CD8-positive, alpha-beta memory T cell (primary cell): ENCODE results near the gene PIBF1. TPM values are rescaled to one million over a fixed set of nuclear protein-coding genes. Genes with fewer than 3 reads are reported as not detected.
"Not testable (repeated sequence)": the region's sequence is repeated elsewhere in the genome, so short reads cannot be mapped to it uniquely, and the experiment has no call there.

Experiments
- CTCF ChIA-PET: fragments of 350-600 bp; sonication (Branson Sonifier 250); formaldehyde crosslinking; loops from one replicate; lab custom pipeline; 2021; ENCODE audit warnings: antibody characterized with exemption; lab: Charles Lee
- POLR2A ChIA-PET: fragments of 350-600 bp; sonication (Branson Sonifier 250); formaldehyde crosslinking; loops from one replicate; lab custom pipeline; 2021; ENCODE audit warnings: antibody characterized with exemption; lab: Charles Lee
- DNase-seq, 5 donors: peaks; one replicate each; pipeline versions ENCODE4 v3.0.0 to v3.0.0-alpha.2; 2020 to 2022; ENCODE audit warnings: mixed read lengths in 1 of 5
- H3K27ac ChIP-seq: one replicate; pipeline ENCODE4 v1.7.0; 2013; ENCODE audit warnings: low read depth, mild to moderate bottlenecking, low read length, moderate library complexity
- H3K27me3 ChIP-seq: 2 replicates; pipeline ENCODE4 v1.7.0; 2013; ENCODE audit warnings: low read length, mild to moderate bottlenecking; ENCODE audit not compliant: insufficient read depth, poor library complexity, severe bottlenecking
- H3K36me3 ChIP-seq: 2 replicates; pipeline ENCODE4 v1.7.0; 2013; ENCODE audit warnings: mild to moderate bottlenecking, low read length, moderate library complexity; ENCODE audit not compliant: insufficient read depth
- H3K4me1 ChIP-seq: 2 replicates; pipeline ENCODE4 v1.7.0; 2013; ENCODE audit warnings: mild to moderate bottlenecking, low read length, moderate library complexity; ENCODE audit not compliant: insufficient read depth
- H3K4me3 ChIP-seq: 2 replicates; pipeline ENCODE4 v1.7.0; 2013; ENCODE audit warnings: mild to moderate bottlenecking, low read length
- H3K9me3 ChIP-seq: 2 replicates; pipeline ENCODE4 v1.7.0; 2013; ENCODE audit warnings: mild to moderate bottlenecking, low read length
- H3K27ac Mint-ChIP-seq, 8 donors: one replicate each; pipeline ENCODE4 v1.8.0; 2020 to 2021; ENCODE audit warnings: mixed read lengths in 8 of 8, mild to moderate bottlenecking in 6 of 8, inconsistent platforms in 3 of 8, moderate library complexity in 3 of 8
- H3K27me3 Mint-ChIP-seq, 2 donors: one replicate each; pipeline ENCODE4 v1.8.0; 2020 to 2021; ENCODE audit warnings: mixed read lengths in 2 of 2, mild to moderate bottlenecking in 1 of 2, moderate library complexity in 1 of 2
- H3K36me3 Mint-ChIP-seq, 3 donors: one replicate each; pipeline ENCODE4 v1.8.0; 2020 to 2021; ENCODE audit warnings: mixed read lengths in 3 of 3, inconsistent platforms in 1 of 3, mild to moderate bottlenecking in 1 of 3
- H3K4me1 Mint-ChIP-seq, 3 donors: one replicate each; pipeline ENCODE4 v1.8.0; 2020 to 2021; ENCODE audit warnings: mixed read lengths in 3 of 3, inconsistent platforms in 1 of 3, mild to moderate bottlenecking in 1 of 3
- H3K4me3 Mint-ChIP-seq, 7 donors: one replicate each; pipeline ENCODE4 v1.8.0; 2020 to 2021; ENCODE audit warnings: mixed read lengths in 7 of 7, mild to moderate bottlenecking in 6 of 7, moderate library complexity in 4 of 7, inconsistent platforms in 2 of 7
- H3K9me3 Mint-ChIP-seq, 5 donors: one replicate each; pipeline ENCODE4 v1.8.0; 2020 to 2022; ENCODE audit warnings: mixed read lengths in 5 of 5, mild to moderate bottlenecking in 3 of 5, moderate library complexity in 2 of 5, inconsistent platforms in 1 of 5
- polyA plus RNA-seq: library from polyadenylated mRNA; unstranded; fragments of 300-500 nt; fragmentation: Illumina TruSeq; gene quantifications from one replicate; pipeline ENCODE4 v1.2.3, GENCODE V29; 2021
- total RNA-seq, 2 experiments: library from RNA; stranded (reverse); gene quantifications; one replicate each; pipeline ENCODE4 v1.2.3, GENCODE V29; 2021

Gene PIBF1
- total and polyA plus RNA-seq, 3 experiments from 2014 or later: 17.7 to 21.7 (median 20.2) TPM

DNA sequence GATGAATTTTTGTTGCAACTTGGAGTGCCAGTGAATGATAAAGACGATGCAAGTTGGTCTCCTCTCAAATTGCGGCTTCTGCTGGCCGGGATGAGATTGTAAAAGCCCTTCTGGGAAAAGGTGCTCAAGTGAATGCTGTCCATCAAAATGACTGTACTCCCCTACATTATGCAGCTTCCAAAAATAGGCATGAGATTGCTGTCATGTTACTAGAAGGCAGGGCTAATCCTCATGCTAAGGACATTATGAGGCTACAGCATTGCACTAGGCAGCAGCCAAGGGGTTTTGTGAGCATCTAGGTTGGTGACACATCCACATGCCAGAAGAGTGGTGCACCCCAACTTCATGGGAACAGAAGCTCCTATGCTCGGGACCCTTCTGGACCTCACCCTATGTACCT is 254.6 kb downstream of the PIBF1 start:
- Mint-ChIP-seq H3K36me3 (peaks cover 0 to 3% (median 0%) of the 10 kb centered on the region in 3 donors), H3K27me3 (peaks cover 0 to 5% of the 10 kb centered on the region in 2 donors), H3K4me3 (no peak overlapping the region), H3K9me3 (no peaks in the 10 kb centered on the region), H3K27ac (no peak overlapping the region), H3K4me1 (no peaks in the 10 kb centered on the region)
- Histone ChIP-seq H3K4me1 (no peaks in the 10 kb centered on the region), H3K9me3 (no peaks in the 10 kb centered on the region), H3K4me3 (no peak overlapping the region), H3K27me3 (no peaks in the 10 kb centered on the region), H3K36me3 (no peaks in the 10 kb centered on the region), H3K27ac (no peak overlapping the region)
- CTCF ChIA-PET: no interaction called here
- POLR2A ChIA-PET: no interaction called here
- no peak for DNase-seq

DNA sequence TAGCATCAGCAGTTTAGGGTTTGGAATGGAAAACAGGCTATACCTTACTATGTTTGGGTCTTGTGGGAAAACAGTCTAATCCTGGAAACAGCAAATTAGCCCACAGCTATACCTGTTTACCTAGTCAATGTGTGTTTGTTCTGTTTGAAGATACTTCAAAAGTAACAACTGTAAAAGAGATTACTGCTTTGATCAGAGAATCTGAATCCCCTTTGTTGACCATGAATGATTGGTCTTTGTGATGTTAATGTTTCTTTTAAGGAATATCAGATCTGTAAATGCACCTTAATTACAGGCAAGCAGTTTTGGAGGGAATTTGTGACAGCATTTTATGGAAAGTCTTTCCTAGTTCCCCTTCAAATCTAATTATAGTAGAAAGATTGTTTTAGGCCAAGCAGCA is 256.1 kb downstream of the PIBF1 start:
- H3K27ac ChIP-seq: no peak overlapping the region
- H3K27me3 Mint-ChIP-seq: peaks cover 0 to 5% of the 10 kb centered on the region in 2 donors
- H3K36me3 ChIP-seq: no peaks in the 10 kb centered on the region
- H3K36me3 Mint-ChIP-seq: no peaks in the 10 kb centered on the region
- no peaks in the 10 kb centered on the region for H3K27me3 ChIP-seq
- H3K4me1 ChIP-seq: no peaks in the 10 kb centered on the region
- no peak overlapping the region for H3K4me3 ChIP-seq
- CTCF ChIA-PET: no interaction called here
- H3K9me3 Mint-ChIP-seq: no peaks in the 10 kb centered on the region
- no peak overlapping the region for H3K27ac Mint-ChIP-seq
- no peaks in the 10 kb centered on the region for H3K9me3 ChIP-seq
- DNase-seq: no peak
- POLR2A ChIA-PET: no interaction called here
- H3K4me3 Mint-ChIP-seq: no peak overlapping the region
- no peaks in the 10 kb centered on the region for H3K4me1 Mint-ChIP-seq

DNA sequence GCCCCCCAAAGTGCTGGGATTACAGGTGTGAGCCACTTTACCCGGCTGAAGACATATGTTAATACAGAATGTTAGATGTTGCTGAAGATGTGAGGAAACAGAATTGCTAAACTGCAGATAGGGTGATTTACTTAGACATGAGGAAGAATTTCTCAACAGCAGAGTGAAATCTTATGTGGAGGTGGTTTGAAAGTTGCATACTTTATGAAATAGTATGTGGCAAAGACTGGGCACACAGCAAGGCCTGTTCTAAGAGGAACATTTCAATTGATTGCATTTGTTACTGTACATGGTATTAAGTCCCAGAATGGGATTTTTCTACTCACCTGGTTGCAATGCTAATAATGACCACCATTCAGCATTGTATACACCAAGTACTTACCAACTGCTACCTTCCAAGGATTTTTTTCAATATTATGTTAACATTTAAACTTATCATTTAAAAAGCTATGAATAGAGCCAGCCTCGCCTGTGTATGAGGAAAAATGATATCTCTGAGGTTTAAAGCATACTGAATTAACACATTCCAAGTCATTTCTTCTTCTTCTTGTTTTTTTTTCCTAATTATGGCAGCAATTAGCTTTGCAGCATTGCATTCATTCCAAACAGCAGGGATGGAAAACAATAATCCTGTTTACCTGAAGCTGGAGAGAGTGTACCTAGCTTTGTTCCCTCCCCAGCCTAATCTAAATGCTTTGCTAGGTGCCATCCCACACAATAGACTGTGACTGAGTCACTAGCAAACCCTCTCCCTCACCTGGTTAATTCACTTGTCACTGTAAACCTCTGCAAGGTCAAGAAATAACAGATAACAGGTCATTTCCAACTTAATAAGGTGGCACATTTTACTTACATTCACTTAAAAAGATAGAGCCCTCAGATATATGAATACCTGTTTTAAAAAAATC is 257.5 kb downstream of the PIBF1 start:
- Mint-ChIP-seq H3K4me3 (no peak overlapping the region), H3K36me3 (no peaks in the 10 kb centered on the region), H3K27me3 (peaks cover 0 to 4% of the 10 kb centered on the region in 2 donors), H3K4me1 (no peaks in the 10 kb centered on the region), H3K27ac (peak overlapping the region in 2 of 8 donors; percentile 30 to 56), H3K9me3 (no peaks in the 10 kb centered on the region)
- H3K27me3 ChIP-seq: no peaks in the 10 kb centered on the region
- ChIA-PET POLR2A (no interaction called here), CTCF (no interaction called here)
- H3K27ac ChIP-seq: no peak overlapping the region
- DNase-seq: no peak
- H3K36me3 ChIP-seq: no peaks in the 10 kb centered on the region
- no peaks in the 10 kb centered on the region for H3K9me3 ChIP-seq
- H3K4me1 ChIP-seq: no peaks in the 10 kb centered on the region
- no peak overlapping the region for H3K4me3 ChIP-seq

DNA sequence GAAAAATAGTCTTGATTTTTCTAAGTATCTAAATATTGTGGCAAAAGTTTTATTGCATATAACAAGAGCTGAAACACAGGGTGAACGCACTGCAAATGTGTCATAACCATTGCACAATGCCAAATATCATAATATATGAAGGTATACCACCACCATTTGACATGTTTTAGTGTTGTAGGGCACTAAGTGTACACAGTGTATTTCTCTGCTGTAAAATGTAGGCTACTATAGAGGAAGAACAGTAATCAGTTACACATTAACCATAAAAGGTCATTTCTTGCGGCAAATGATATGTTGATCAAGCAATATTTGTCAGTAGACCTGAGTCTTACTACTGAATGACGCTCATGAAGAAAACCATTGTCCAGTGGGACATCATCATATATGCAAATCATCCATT is 258.6 kb downstream of the PIBF1 start:
- no peaks in the 10 kb centered on the region for H3K9me3 Mint-ChIP-seq
- no peaks in the 10 kb centered on the region for H3K4me1 Mint-ChIP-seq
- H3K36me3 ChIP-seq: no peaks in the 10 kb centered on the region
- H3K27ac ChIP-seq: no peak overlapping the region
- no peaks in the 10 kb centered on the region for H3K9me3 ChIP-seq
- H3K27me3 ChIP-seq: no peaks in the 10 kb centered on the region
- peaks cover 0 to 7% of the 10 kb centered on the region in 2 donors for H3K27me3 Mint-ChIP-seq
- H3K4me3 Mint-ChIP-seq: no peak overlapping the region
- peaks cover 0 to 2% (median 0%) of the 10 kb centered on the region in 3 donors for H3K36me3 Mint-ChIP-seq
- no peaks in the 10 kb centered on the region for H3K4me1 ChIP-seq
- no peak overlapping the region for H3K27ac Mint-ChIP-seq
- H3K4me3 ChIP-seq: no peak overlapping the region
- CTCF ChIA-PET: no interaction called here
- POLR2A ChIA-PET: no interaction called here
- no peak for DNase-seq

DNA sequence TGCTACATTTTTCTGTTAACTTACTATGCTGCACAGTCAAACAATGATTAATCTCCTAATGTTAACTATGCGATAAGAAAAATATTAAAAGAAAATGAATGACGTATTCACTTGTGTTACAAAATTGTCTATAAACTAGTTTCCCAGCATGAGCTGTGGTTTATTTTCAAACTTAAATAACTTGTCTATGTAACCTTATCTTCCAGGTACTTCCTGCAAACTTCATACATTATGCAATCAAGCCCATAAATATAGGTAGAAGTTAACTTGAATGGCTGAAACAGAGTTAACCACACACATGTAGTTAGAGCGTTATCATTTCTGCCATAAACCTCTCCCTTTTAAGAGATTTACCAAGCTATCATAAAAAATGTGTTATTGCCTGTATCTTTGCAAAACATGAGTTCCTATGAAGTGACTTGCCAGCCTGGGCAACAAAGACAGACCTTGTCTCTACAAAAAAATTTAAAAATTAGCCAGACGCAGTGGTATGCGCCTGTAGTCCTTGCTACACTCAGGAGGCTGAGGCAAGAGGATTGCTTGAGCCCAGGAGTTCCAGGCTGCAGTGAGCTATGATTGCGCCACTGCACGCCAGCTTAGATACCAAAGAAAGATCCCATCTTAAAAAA is 259.1 kb downstream of the PIBF1 start:
- Mint-ChIP-seq H3K27me3 (peaks cover 0 to 7% of the 10 kb centered on the region in 2 donors), H3K27ac (no peak overlapping the region), H3K4me3 (no peak overlapping the region), H3K36me3 (peaks cover 0 to 2% (median 0%) of the 10 kb centered on the region in 3 donors), H3K9me3 (no peaks in the 10 kb centered on the region), H3K4me1 (no peaks in the 10 kb centered on the region)
- ChIA-PET CTCF (interaction anchor here (1.2 kb wide), 1 partner anchor 13 kb away, joined by 3 read pairs; no protein-coding TSS in a partner anchor), POLR2A (no interaction called here)
- no peaks in the 10 kb centered on the region for H3K27me3 ChIP-seq
- H3K36me3 ChIP-seq: no peaks in the 10 kb centered on the region
- H3K4me3 ChIP-seq: no peak overlapping the region
- no peak overlapping the region for H3K27ac ChIP-seq
- no peaks in the 10 kb centered on the region for H3K9me3 ChIP-seq
- no peaks in the 10 kb centered on the region for H3K4me1 ChIP-seq
- no peak for DNase-seq

DNA sequence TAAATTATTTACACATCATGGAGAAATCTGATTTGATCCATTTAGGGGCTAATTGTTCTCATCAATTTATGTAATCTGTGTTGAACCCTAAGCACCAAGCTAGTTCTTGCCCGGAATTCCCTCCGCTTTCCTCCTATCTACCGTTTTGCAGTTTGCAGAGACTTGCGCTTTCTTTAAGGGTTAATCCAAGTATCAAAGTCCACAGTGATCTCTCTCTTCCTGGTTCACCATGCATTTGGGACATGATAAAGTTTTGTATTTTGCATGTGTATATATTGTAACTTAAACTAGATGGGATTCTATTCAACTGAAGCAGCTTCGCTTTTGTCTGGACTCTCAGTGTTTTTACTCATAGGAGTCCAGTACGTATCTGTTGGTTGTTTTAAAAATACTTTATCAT is 263.1 kb downstream of the PIBF1 start:
- no peak overlapping the region for H3K27ac Mint-ChIP-seq
- POLR2A ChIA-PET: no interaction called here
- H3K27me3 Mint-ChIP-seq: peaks cover 0 to 4% of the 10 kb centered on the region in 2 donors
- H3K9me3 Mint-ChIP-seq: no peaks in the 10 kb centered on the region
- no peaks in the 10 kb centered on the region for H3K4me1 Mint-ChIP-seq
- CTCF ChIA-PET: interaction anchor here (0.6 kb wide), 1 partner anchor 773 kb away, joined by 3 read pairs; no protein-coding TSS in a partner anchor
- no peaks in the 10 kb centered on the region for H3K36me3 ChIP-seq
- H3K27me3 ChIP-seq: no peaks in the 10 kb centered on the region
- no peaks in the 10 kb centered on the region for H3K4me1 ChIP-seq
- H3K36me3 Mint-ChIP-seq: peaks cover 0 to 2% (median 0%) of the 10 kb centered on the region in 3 donors
- no peak overlapping the region for H3K4me3 ChIP-seq
- no peak overlapping the region for H3K4me3 Mint-ChIP-seq
- no peak for DNase-seq
- no peak overlapping the region for H3K27ac ChIP-seq
- H3K9me3 ChIP-seq: no peaks in the 10 kb centered on the region

DNA sequence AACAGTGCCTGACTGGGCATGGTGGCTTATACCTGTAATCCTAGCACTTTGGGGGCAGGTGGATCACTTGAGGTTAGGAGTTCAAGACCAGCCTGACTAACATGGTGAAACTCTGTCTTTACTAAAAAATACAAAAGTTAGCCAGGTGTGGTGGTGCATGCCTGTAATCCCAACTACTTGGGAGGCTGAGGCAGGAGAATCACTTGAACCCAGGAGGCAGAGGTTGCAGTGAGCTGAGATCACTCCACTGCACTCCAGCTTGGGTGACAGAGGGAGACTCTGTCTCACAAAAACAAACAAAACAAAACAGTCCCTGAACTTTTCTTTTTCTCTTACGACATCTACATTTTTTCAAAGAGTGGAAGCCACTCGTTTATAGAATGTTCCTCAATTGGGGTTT is 266.7 kb downstream of the PIBF1 start:
- H3K4me1 ChIP-seq, POLR2A ChIA-PET, H3K4me1 Mint-ChIP-seq, CTCF ChIA-PET, DNase-seq, H3K9me3 Mint-ChIP-seq, H3K27ac Mint-ChIP-seq, H3K36me3 Mint-ChIP-seq, H3K4me3 Mint-ChIP-seq, H3K36me3 ChIP-seq, H3K27me3 ChIP-seq, H3K9me3 ChIP-seq, H3K27ac ChIP-seq, H3K4me3 ChIP-seq: not testable (repeated sequence)
- H3K27me3 Mint-ChIP-seq: peaks cover 9 to 11% of the 10 kb centered on the region in 2 donors

DNA sequence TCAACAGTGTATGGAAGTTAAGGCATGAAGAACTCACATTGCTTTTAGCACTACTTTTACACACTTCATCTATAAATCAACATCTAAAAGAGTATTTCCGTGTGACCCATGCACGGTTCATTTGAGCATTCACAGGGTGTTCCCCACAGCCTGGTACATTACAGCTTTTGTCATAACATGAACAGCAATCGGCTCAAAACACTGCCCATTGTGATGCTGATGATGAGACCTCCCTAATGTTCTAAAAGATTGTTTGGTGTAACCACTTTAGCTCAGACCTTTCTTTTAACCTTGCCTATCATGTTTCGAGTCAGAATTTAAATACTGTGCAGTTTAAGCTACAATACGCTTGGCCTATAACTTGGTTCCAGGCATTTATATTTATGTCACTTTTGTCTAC is 272.8 kb downstream of the PIBF1 start:
- Mint-ChIP-seq H3K4me1 (peaks cover 9 to 12% (median 10%) of the 10 kb centered on the region in 3 donors), H3K9me3 (peaks cover 0 to 4% (median 0%) of the 10 kb centered on the region in 5 donors), H3K27me3 (peaks cover 23 to 45% of the 10 kb centered on the region in 2 donors), H3K4me3 (no peak overlapping the region), H3K36me3 (peaks cover 0 to 5% (median 0%) of the 10 kb centered on the region in 3 donors), H3K27ac (no peak overlapping the region)
- no peaks in the 10 kb centered on the region for H3K9me3 ChIP-seq
- no peak for DNase-seq
- H3K27me3 ChIP-seq: peaks cover 14% of the 10 kb centered on the region
- no peak overlapping the region for H3K27ac ChIP-seq
- H3K36me3 ChIP-seq: no peaks in the 10 kb centered on the region
- H3K4me1 ChIP-seq: peaks cover 8% of the 10 kb centered on the region
- CTCF ChIA-PET: interaction anchor here (0.8 kb wide), 1 partner anchor 13 kb away, joined by 3 read pairs; no protein-coding TSS in a partner anchor
- H3K4me3 ChIP-seq: no peak overlapping the region
- POLR2A ChIA-PET: no interaction called here
